HG03095 (cell line): Measurements from ENCODE around the gene ADGRD2.
"Not testable (repeated sequence)": the region's sequence is repeated elsewhere in the genome, so short reads cannot be mapped to it uniquely, and the experiment has no call there.

Experiments
- ATAC-seq: cut with Tn5 transposase; IDR thresholded peaks from one replicate; pipeline ENCODE4 v1.9.1; 2021; ENCODE audit warnings: moderate library complexity; ENCODE audit not compliant: unreplicated experiment

ADGRD2 gene

DNA sequence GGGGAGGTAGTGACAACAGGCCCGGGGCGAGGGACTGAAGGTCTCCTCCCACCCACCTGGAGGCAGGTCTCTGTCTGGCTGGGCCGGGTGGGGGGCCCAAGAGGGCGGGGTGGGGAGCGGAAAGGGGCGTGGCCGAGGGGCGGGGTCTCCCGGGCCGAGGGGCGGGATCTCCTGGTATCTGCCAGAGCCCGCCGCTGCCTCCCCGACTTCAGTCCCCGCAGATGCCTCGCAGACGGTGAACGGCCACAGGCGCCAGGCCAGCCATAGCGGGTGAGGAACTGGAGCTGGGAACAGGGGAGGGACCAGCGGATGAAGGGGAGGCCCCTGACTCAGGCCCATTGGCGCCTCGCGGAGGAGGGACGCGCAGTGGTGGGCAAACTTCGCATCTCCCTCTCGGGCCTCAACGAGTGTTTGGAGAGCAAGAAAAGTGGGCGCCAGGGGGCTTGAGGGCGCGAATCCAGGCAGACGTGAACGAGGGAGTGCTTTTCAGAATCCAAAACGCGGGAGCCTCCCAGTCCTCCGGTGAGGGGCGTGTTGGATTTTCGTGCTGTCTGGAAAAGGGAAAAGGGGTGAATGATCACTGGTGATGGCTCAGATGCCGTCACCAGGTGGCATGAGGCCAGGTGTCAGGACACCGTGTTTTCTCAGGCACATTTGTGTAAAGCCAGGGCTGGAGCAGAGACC lies at the start of gene ADGRD2:
Gene ADGRD2, plus strand, starts transcription at position 211 of the 684 bp plus-strand sequence. CDS start 1,216 bp downstream, outside the sequence.
- ATAC-seq: no peak

GRCh38 chr9:124403246-124403645 lies 47.0 kb upstream of the ADGRD2 start:
- ATAC-seq: no peak

DNA sequence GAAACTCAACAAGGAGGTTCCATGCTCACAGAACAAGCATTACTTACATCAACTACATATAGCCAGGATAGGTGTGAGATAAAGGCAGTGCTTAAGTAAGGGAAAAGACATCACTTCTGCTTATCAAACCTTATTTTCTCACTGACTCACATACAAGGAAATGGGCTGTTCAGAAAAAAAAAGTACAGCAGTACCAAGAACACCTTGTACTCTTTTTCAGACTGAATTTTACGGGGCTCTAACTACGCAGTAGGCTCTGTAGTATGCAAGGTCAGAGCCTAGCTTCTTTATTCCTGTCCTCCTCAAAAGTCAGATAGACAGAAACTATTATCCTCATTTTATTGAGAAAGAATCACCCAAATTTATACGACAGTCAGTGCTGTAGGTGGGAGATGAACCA lies 40.8 kb upstream of the ADGRD2 start:
- ATAC-seq: no peak

GRCh38 chr9:124410321-124410913 lies 39.8 kb upstream of the ADGRD2 start:
- no peak for ATAC-seq

DNA sequence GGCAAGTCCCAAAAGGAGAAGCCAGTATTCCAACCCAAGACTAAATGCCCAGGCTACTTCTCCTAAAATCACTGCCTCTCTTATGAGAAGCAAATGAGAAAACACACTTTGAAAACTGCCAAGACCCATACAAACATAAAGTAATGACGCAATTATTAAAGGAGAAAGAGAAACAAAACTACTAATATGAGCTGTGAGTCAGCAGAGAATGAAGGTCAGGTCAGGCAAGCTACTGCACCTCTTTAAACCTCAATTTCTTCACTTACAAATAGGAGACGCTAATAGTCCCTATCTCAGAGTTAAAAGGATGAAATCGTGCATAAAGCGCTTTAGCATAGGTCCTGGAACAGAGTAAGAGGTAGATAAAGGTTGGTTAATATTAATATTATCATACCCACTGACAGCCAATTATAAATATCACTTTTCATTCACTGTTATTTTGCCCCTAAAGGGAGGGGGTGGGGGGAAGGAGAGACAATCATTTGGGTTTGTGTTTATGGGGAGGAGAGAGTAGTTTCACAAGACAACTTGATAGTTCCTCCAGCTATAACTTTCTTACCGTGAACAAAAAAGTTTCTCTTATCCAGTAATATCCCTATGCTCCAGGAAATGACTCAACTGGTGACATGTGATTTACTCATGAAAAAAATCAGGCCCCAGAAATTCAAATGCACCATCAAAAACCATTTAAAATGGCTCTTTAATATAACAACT lies 38.6 kb upstream of the ADGRD2 start:
- ATAC-seq: no peak

DNA sequence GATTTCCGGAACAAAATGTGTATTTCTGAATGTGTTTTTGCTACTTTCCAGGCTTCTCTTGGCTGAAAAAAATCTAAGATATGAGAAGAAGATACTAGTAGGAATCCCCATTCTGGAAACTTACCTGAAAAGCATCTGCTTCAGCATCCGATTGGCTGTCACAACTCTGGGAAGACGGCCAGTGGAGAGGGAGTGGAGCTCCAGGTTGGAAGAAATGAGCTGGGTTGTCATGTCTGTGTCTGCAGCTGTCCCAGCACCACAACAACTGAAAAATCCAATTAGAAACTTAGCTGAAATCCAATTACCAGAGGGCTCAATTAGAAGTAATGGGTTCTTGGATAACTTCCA lies 38.0 kb upstream of the ADGRD2 start:
- ATAC-seq: no peak

- no peak for ATAC-seq
Observed at GRCh38 chr9:124414612-124415011, 35.6 kb upstream of the ADGRD2 start.

GRCh38 chr9:124415102-124415851 lies 35.0 kb upstream of the ADGRD2 start, which contains the start of gene PSMB7:
Gene PSMB7 (minus strand): TSS chr9:124415442. CDS start chr9:124415425, 17 bp downstream.
- peak; percentile 92 for ATAC-seq

GRCh38 chr9:124415852-124416484 lies 34.3 kb upstream of the ADGRD2 start:
- ATAC-seq: no peak

GRCh38 chr9:124419832-124420489 lies 30.3 kb upstream of the ADGRD2 start:
- ATAC-seq: no peak

- ATAC-seq: no peak
Observed at GRCh38 chr9:124420991-124421543, 29.2 kb upstream of the ADGRD2 start.

- ATAC-seq: no peak
Observed at GRCh38 chr9:124423155-124423554, 27.1 kb upstream of the ADGRD2 start.

DNA sequence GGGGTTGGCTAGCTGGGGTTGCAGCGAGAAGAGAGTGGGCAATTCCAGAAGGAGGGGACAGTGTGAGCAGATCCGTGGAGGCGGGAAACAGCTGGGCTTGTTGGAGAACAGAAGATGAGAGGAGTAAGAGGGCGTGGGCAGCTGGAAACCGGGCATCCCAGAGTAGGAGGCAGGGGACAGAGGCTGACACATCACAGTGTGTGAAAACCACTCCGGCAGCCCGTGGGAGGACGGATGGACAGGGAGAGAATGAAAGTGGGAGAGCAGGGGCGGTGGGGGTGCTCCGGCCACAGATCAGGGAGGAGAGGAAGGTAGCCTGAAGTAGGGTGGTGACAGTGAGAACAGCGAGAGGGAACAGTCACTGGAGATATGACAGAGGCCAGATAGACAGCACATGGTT lies 26.7 kb upstream of the ADGRD2 start:
- ATAC-seq: no peak

DNA sequence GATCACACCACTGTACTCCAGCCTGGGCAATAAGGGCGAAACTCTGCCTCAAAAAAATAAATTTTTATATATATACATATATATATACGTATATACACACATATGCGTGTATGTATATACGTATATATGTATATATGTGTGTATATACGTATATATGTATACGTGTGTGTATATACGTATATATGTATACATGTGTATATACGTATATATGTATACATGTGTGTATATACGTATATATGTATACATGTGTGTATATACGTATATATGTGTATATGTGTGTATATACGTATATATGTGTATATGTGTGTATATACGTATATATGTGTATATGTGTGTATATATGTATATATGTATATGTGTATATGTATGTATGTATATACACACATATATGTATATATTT lies 24.5 kb upstream of the ADGRD2 start:
- not testable (repeated sequence) for ATAC-seq

DNA sequence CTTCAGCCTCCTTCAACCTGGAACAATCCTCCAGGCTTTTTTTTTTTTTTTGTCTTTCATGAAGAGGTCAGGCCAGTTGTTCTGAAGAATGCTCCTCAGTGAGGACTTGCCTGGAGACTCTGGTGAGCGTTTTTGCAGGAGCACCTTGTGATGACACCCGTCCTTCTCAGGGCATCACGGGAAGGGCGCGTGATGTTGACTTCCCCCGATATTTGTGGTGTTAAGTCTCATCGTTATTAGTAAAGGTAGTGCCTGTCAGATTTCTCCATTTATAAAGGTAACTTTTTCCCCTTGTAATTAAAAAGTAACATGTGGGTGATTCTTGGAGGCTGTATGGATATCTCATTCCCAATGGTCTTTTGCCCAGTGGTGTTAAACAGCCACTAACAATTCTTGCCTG lies 23.9 kb upstream of the ADGRD2 start:
- ATAC-seq: no peak

DNA sequence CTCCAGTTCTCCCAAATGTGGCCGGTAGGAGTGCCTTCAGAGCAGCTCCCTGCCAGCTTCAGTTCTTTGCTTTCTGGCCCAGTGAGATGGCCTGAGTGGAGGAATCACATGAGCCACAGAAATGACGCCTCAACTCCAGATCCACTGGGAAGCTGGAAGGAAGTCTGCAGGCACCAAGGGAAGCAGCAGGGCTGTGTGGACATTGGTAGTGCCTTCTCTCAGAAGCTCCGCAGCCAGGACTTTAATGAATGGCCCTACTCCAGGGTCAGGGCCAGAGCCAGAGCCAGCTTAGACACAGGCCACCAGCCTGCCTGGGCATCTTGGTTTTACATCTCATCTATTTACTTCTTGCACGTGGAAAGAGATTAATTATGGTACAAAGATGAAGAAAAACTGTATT lies 23.0 kb upstream of the ADGRD2 start:
- ATAC-seq: no peak

GRCh38 chr9:124428751-124429529 lies 21.3 kb upstream of the ADGRD2 start:
- no peak for ATAC-seq

DNA sequence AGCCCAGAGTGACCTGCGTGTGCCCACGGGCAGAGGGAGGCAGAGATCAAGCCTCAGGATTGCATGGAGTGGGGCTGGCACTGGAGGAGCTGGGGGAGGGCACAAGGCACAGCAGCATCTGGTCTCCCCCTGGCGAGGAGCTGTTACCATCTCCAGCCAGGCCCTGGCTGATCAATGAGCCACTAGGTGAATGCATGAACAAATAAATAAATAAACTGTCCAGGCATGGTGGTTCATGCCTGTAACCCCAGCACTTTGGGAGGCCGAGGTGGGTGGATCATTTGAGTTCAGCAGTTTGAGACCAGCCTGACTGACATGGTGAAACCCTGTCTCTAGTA lies 20.8 kb upstream of the ADGRD2 start:
- no peak for ATAC-seq

- ATAC-seq: no peak
Observed at GRCh38 chr9:124436320-124436719, 13.9 kb upstream of the ADGRD2 start.
